HepG2 (cell line): ENCODE results near the gene GABRR3. TPM values are rescaled to one million over a fixed set of nuclear protein-coding genes. Genes with fewer than 3 reads are reported as not detected.
A peak's percentile ranks its signal among the peaks of the same experiment; 100 is the strongest.

Source experiments
- AKAP8 ChIP-seq: sonication (generic); formaldehyde crosslinking; IDR thresholded peaks from 2 replicates; pipeline ENCODE4 v1.5.1; 2020; ENCODE audit warnings: mild to moderate bottlenecking, missing genetic modification reagents
- BCL6 ChIP-seq: IDR thresholded peaks from 2 replicates; pipeline ENCODE4 v1.6.1; 2016; ENCODE audit warnings: missing genetic modification reagents, missing compliant biosample characterization
- CEBPG ChIP-seq: IDR thresholded peaks from 2 replicates; pipeline ENCODE4 v1.6.1; 2016
- HNRNPH1 ChIP-seq: fragments of 200-400 bp; formaldehyde crosslinking; optimal IDR thresholded peaks from 2 replicates; pipeline ENCODE3; 2017; ENCODE audit warnings: mild to moderate bottlenecking, low read depth, low read length
- ISL2 ChIP-seq: sonication (generic); formaldehyde crosslinking; IDR thresholded peaks from 2 replicates; pipeline ENCODE4 v1.5.0; 2020; ENCODE audit warnings: missing genetic modification reagents
- MEIS1 ChIP-seq: sonication (generic); formaldehyde crosslinking; IDR thresholded peaks from 2 replicates; pipeline ENCODE4 v1.9.0; 2021; ENCODE audit warnings: mild to moderate bottlenecking, missing genetic modification reagents, moderate library complexity, borderline replicate concordance
- NCOA5 ChIP-seq: sonication (generic); formaldehyde crosslinking; IDR thresholded peaks from 2 replicates; pipeline ENCODE4 v1.4.0; 2020; ENCODE audit warnings: missing genetic modification reagents
- NFKB2 ChIP-seq: sonication (generic); formaldehyde crosslinking; IDR thresholded peaks from 2 replicates; pipeline ENCODE4 v1.4.0; 2020; ENCODE audit warnings: missing genetic modification reagents, borderline replicate concordance
- PHB2 ChIP-seq: fragments of 450-650 bp; IDR thresholded peaks from 2 replicates; pipeline ENCODE4 v1.6.1; 2018; ENCODE audit not compliant: partially characterized antibody
- POLR2A ChIP-seq, 2 experiments: IDR thresholded peaks; 2 replicates each; pipeline ENCODE4 v1.6.1; 2011; ENCODE audit warnings: low read depth in 2 of 2, low read length in 2 of 2, mild to moderate bottlenecking in 1 of 2, moderate library complexity in 1 of 2; ENCODE audit not compliant: insufficient read depth in 1 of 2
- RFX1 ChIP-seq: fragments of 450-650 bp; IDR thresholded peaks from 2 replicates; pipeline ENCODE4 v1.6.1; 2017
- RXRB ChIP-seq: IDR thresholded peaks from 2 replicates; pipeline ENCODE4 v1.6.1; 2016; ENCODE audit warnings: borderline replicate concordance, missing genetic modification reagents, missing compliant biosample characterization
- SOX13 ChIP-seq, 3 experiments: fragments of 450-650 bp in 1 of 3; sonication (generic) in 1 of 3; formaldehyde crosslinking in 1 of 3; IDR thresholded peaks in 2 of 3; conservative IDR thresholded peaks in 1 of 3; 2 replicates each; pipeline versions ENCODE4 v1.5.0 to v1.6.1; 2016 to 2020; ENCODE audit warnings: antibody characterized with exemption in 1 of 3, mild to moderate bottlenecking in 1 of 3, missing compliant biosample characterization in 1 of 3, missing genetic modification reagents in 1 of 3, moderate library complexity in 1 of 3
- SP4 ChIP-seq: sonication (generic); formaldehyde crosslinking; IDR thresholded peaks from 2 replicates; pipeline ENCODE4 v1.8.1; 2023; ENCODE audit warnings: mild to moderate bottlenecking, missing genetic modification reagents
- TCF7 ChIP-seq: sonication (generic); IDR thresholded peaks from 2 replicates; pipeline ENCODE4 v1.6.1; 2016; ENCODE audit warnings: antibody characterized with exemption, low read depth
- ZFP37 ChIP-seq: sonication (generic); formaldehyde crosslinking; IDR thresholded peaks from 2 replicates; pipeline ENCODE4 v1.4.0; 2020; ENCODE audit warnings: missing genetic modification reagents, borderline replicate concordance
- ZFP41 ChIP-seq: sonication (generic); formaldehyde crosslinking; IDR thresholded peaks from 2 replicates; pipeline ENCODE4 v1.4.0; 2020; ENCODE audit warnings: mild to moderate bottlenecking, missing genetic modification reagents, borderline replicate concordance
- ZNF331 ChIP-seq: sonication (generic); formaldehyde crosslinking; IDR thresholded peaks from 2 replicates; pipeline ENCODE4 v1.4.0; 2020; ENCODE audit warnings: missing genetic modification reagents
- ZNF530 ChIP-seq: sonication (generic); formaldehyde crosslinking; IDR thresholded peaks from 2 replicates; pipeline ENCODE4 v1.5.0; 2020; ENCODE audit warnings: low read depth, mild to moderate bottlenecking, missing genetic modification reagents
- ZNF629 ChIP-seq: sonication (generic); formaldehyde crosslinking; conservative IDR thresholded peaks from 2 replicates; pipeline ENCODE4 v1.5.0; 2020; ENCODE audit warnings: missing genetic modification reagents
- ZNF724P ChIP-seq: sonication (generic); formaldehyde crosslinking; IDR thresholded peaks from 2 replicates; pipeline ENCODE4 v1.8.0; 2022; ENCODE audit warnings: missing genetic modification reagents, borderline replicate concordance
- ZSCAN22 ChIP-seq: sonication (generic); formaldehyde crosslinking; IDR thresholded peaks from 2 replicates; pipeline ENCODE4 v1.4.0; 2020; ENCODE audit warnings: mild to moderate bottlenecking, missing genetic modification reagents
- polyA plus RNA-seq, 8 experiments: library from polyadenylated mRNA; depleted of rRNA in 3 of 8; stranded (reverse) in 7 of 8; unstranded in 1 of 8; fragments of >200 nt; fragmentation: Illumina TruSeq in 4 of 8; extraction: Trizol in 4 of 8; gene quantifications; 2 replicates each; pipeline versions ENCODE4 v1.2.1 to v1.2.3, GENCODE V29; 2011 to 2016; ENCODE audit warnings: low read depth in 4 of 8, missing spikeins in 1 of 8, mixed read lengths in 1 of 8; ENCODE audit not compliant: insufficient read depth in 1 of 8
- total RNA-seq, 5 experiments: library from RNA; depleted of rRNA; stranded (reverse); fragments of >200 nt; fragmentation: Illumina TruSeq; extraction: Trizol; gene quantifications; 2 replicates each; pipeline ENCODE4 v1.2.3, GENCODE V29; 2016; ENCODE audit warnings: low read depth in 1 of 5
- TF ChIP-seq, protein P1 (sequence below): sonication (generic); formaldehyde crosslinking; conservative IDR thresholded peaks from 2 replicates; pipeline ENCODE4 v1.4.0; 2020; ENCODE audit warnings: mild to moderate bottlenecking, missing genetic modification reagents, moderate library complexity
- TF ChIP-seq, protein P2 (sequence below): sonication (generic); formaldehyde crosslinking; IDR thresholded peaks from 2 replicates; pipeline ENCODE4 v1.5.1; 2020; ENCODE audit warnings: mild to moderate bottlenecking, missing genetic modification reagents, borderline replicate concordance
- TF ChIP-seq, protein P3 (sequence below): sonication (generic); formaldehyde crosslinking; IDR thresholded peaks from 2 replicates; pipeline ENCODE4 v1.4.0; 2020; ENCODE audit warnings: mild to moderate bottlenecking, missing genetic modification reagents
- TF ChIP-seq, protein P4 (sequence below): sonication (generic); formaldehyde crosslinking; IDR thresholded peaks from 2 replicates; pipeline ENCODE4 v1.8.0; 2022; ENCODE audit warnings: mild to moderate bottlenecking, missing genetic modification reagents, moderate library complexity

The GABRR3 gene
- total and polyA plus RNA-seq, 2 of the 13 experiments (the other 11 are each of a cell fraction or from before 2014, with no cell fraction given), result 0.42 to 0.83 TPM

DNA sequence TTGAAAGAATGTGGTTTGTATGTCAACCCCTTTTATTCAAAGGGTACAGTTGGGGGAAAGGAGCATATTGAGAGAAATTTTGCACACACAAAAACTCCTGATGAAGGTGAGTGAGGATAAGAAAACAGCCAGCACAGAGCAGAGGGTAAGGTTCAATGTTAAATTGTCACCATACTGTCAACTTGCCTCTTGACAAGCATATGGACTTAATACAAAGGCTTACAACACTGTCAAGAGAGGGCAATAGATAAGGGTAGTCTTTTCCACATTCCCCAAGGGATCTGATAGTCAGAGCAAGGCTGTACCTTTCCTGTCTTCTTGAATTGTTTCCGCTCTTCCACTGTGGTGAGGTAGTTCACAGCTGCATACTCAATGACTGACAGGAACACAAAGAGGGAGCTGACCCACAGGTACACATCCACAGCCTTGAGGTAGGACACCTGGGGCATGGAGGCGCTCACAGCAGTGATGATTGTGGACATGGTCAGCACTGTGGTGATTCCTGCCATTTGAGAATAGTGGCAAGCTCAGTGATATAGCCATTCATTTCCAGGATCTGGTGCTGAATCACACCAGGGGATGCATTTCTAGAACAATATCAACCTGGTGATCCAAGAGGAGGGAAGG lies 42.5 kb downstream of the GABRR3 start (continued):
- no peak for TF ChIP-seq NFKB2 (CRISPR knock-in tag)
- no peak for TF ChIP-seq RFX1
- no peak for TF ChIP-seq ZFP41
- TF ChIP-seq ISL2, result peak; percentile 62
- TF ChIP-seq SP4, result 0 out of 2 replicates have a peak, but pooled peaks have one; percentile 26
- TF ChIP-seq, protein P1, sequence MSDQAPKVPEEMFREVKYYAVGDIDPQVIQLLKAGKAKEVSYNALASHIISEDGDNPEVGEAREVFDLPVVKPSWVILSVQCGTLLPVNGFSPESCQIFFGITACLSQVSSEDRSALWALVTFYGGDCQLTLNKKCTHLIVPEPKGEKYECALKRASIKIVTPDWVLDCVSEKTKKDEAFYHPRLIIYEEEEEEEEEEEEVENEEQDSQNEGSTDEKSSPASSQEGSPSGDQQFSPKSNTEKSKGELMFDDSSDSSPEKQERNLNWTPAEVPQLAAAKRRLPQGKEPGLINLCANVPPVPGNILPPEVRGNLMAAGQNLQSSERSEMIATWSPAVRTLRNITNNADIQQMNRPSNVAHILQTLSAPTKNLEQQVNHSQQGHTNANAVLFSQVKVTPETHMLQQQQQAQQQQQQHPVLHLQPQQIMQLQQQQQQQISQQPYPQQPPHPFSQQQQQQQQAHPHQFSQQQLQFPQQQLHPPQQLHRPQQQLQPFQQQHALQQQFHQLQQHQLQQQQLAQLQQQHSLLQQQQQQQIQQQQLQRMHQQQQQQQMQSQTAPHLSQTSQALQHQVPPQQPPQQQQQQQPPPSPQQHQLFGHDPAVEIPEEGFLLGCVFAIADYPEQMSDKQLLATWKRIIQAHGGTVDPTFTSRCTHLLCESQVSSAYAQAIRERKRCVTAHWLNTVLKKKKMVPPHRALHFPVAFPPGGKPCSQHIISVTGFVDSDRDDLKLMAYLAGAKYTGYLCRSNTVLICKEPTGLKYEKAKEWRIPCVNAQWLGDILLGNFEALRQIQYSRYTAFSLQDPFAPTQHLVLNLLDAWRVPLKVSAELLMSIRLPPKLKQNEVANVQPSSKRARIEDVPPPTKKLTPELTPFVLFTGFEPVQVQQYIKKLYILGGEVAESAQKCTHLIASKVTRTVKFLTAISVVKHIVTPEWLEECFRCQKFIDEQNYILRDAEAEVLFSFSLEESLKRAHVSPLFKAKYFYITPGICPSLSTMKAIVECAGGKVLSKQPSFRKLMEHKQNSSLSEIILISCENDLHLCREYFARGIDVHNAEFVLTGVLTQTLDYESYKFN, result peak; percentile 72
- TF ChIP-seq ZNF530, result no peak
- no peak for TF ChIP-seq AKAP8 (CRISPR knock-in tag)
- no peak for TF ChIP-seq ZSCAN22 (CRISPR knock-in tag)
- TF ChIP-seq TCF7, result peak; percentile 36; the same call in 1 of the 2 replicates
- 0 out of 2 replicates have a peak, but pooled peaks have one; percentile 20 for TF ChIP-seq BCL6 (CRISPR knock-in tag)
- TF ChIP-seq PHB2, result no peak
- no peak for TF ChIP-seq POLR2A (IDR thresholded peaks at IDR 0.05; ENCODE audit: insufficient read depth in 1 of 2, low read depth in 2 of 2, low read length in 2 of 2)
- TF ChIP-seq, protein P2, sequence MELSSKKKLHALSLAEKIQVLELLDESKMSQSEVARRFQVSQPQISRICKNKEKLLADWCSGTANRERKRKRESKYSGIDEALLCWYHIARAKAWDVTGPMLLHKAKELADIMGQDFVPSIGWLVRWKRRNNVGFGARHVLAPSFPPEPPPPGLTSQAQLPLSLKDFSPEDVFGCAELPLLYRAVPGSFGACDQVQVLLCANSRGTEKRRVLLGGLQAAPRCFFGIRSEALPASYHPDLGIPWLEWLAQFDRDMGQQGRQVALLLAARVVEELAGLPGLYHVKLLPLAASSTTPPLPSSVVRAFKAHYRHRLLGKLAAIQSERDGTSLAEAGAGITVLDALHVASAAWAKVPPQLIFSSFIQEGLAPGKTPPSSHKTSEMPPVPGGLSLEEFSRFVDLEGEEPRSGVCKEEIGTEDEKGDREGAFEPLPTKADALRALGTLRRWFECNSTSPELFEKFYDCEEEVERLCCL (CRISPR knock-in tag), result no peak
- 0 out of 2 replicates have a peak, but pooled peaks have one; percentile 20 for TF ChIP-seq RXRB (CRISPR knock-in tag)
- TF ChIP-seq HNRNPH1, result no peak
- TF ChIP-seq CEBPG (CRISPR knock-in tag), result 0 out of 2 replicates have a peak, but pooled peaks have one; percentile 15
- no peak for TF ChIP-seq ZNF724P (CRISPR knock-in tag)
- TF ChIP-seq, protein P3, sequence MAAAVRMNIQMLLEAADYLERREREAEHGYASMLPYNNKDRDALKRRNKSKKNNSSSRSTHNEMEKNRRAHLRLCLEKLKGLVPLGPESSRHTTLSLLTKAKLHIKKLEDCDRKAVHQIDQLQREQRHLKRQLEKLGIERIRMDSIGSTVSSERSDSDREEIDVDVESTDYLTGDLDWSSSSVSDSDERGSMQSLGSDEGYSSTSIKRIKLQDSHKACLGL, result no peak
- TF ChIP-seq ZFP37 (CRISPR knock-in tag), result no peak
- peak; percentile 78; the same call in 1 of the 2 replicates for TF ChIP-seq MEIS1 (CRISPR knock-in tag)
- no peak for TF ChIP-seq ZNF331 (CRISPR knock-in tag)
- TF ChIP-seq NCOA5, result no peak
- TF ChIP-seq SOX13 (IDR thresholded peaks at IDR 0.05), result peak; percentile 39; the same call in 1 of the 2 replicates
- TF ChIP-seq SOX13 (CRISPR knock-in tag; conservative IDR thresholded peaks at IDR 0.05 in 1 of 2, IDR thresholded peaks at IDR 0.05 in 1 of 2), result peak in 1 of 2 experiments; percentile 77; a peak in 2 of 4 replicates
- TF ChIP-seq, protein P4, sequence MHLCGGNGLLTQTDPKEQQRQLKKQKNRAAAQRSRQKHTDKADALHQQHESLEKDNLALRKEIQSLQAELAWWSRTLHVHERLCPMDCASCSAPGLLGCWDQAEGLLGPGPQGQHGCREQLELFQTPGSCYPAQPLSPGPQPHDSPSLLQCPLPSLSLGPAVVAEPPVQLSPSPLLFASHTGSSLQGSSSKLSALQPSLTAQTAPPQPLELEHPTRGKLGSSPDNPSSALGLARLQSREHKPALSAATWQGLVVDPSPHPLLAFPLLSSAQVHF, result no peak
- TF ChIP-seq ZNF629 (CRISPR knock-in tag), result no peak
